HuH-7 (cell line): ENCODE measurements around the gene CNN2.

Experiments used
- DNase-seq: peaks from one replicate; pipeline ENCODE4 v3.0.0; 2011; ENCODE audit warnings: low spot score

The CNN2 gene

DNA sequence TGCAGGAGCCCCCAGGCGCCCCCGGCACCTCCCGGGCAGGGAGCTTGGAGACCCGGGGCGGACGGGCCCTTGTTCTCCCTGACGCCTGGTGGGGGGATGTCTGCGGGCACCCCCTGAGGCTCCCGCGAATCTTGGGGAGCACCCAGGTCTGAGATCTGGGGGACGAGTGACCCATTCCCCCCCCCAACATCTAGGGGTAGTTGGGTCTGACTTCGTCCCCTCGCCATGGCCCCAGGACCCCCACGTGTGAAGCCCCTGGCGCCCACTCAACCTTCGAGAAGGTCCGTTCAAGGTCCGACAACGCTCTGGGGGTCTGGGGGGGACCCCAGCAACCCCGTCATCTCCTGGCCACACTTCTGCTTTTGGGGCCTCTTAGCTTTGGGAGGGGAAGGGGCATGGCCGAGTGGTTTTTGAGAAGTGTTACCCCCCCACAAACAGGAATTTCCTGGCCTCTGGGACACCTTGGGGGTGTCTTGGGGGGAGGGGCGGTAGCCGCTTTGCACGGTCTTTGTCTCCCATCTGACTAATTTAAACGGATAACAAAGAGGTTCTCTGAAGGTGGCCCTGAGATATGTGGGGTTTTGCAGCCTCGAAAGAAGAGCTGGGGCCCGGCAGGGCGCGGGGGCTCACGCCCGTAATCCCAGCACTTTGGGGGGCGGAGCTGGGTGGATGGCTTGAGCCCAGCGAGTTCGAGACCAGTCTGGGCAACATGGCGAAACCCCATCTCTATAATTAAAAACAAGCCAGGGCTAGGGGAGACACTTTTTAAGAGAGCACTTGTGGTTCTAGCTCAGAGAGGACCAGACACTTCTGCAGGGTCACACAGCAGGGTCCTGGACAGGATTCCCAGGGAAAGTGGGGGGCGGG is 608 bp downstream of the CNN2 start:
- no peak for DNase-seq

DNA sequence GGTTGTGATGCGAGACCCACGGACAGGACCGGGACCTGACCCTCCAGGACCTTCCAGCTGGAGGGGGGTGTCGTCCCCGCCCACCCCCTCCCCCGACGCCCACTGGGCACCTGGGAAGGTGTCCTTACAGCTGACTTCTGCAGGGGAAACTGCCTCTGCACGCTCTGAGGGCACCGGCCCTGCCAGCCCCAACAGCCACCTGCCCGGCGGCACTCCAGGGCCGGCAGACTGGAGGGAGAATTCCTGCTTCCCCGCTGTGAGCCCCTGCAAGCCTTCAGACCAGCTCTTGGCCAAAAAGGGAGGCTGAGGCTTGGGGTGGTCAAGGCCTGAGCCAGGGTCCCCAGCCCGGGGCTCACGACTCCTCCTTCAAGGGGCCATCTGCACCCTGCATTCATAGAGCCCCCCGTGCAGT is 1.2 kb downstream of the CNN2 start:
- no peak for DNase-seq

DNA sequence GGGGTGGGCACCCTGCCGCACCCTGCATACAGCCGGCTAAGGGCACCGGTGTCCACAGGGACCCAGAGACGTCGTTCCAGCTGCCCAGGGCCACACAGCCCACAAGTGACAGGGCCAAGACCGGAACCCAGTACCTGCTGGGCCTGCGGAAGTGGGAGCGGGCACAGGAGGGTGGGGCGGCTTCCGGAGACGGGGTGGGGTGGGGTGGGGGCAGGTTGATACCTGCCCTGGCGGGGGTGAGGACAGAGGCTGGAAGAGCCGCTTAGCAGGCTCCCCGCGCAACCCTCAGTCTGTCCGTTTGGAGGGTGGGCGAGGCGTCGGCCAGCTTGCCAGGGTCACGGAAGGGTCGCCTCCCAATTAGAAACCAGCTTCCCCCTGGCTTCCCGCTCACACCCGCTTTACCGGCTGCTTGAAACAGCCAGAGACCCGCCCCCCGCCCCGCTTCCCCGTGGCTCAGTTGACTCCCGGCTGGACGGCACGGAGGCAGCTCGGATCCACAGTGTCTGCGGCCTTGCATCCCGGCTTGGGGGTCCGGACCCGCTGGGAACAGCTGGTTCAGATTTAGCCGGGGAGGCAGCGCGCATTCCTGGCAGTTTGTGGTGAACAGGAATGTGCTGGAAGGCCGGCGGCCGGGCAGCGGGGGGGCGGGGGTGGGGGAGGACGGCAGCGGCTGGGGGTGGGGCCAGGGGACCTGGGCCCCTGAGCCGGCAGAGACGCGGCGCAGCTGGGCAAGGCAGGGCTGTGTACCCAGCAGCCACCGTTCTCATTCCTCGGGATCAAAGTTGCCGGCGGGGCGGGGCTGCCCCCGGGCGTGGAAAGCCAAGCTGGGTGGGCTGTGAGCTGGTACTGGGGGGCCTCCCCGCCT is 1.9 kb downstream of the CNN2 start:
- peak; percentile 79 for DNase-seq

DNA sequence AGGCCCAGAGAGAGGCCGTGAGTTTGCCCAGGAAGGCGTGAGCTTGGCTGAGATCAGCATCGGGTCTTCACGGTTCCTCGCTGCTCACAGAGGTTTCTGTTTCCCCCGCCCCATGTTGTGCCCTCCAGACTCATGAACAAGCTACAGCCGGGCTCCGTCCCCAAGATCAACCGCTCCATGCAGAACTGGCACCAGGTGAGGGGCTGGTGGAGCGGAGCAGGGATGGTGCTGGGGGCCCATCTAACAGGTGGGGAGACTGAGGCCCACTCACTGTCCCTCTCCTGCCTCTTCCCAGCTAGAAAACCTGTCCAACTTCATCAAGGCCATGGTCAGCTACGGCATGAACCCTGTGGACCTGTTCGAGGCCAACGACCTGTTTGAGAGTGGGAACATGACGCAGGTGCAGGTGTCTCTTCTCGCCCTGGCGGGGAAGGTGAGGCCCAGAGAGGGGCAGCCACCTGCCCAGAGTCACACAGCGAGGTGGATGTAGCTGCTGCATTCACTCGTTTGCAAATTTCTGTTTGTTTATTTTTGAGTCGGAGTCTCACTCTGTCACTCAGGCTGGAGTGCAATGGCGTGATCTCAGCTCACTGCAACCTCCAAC is 6.0 kb downstream of the CNN2 start:
- no peak for DNase-seq

DNA sequence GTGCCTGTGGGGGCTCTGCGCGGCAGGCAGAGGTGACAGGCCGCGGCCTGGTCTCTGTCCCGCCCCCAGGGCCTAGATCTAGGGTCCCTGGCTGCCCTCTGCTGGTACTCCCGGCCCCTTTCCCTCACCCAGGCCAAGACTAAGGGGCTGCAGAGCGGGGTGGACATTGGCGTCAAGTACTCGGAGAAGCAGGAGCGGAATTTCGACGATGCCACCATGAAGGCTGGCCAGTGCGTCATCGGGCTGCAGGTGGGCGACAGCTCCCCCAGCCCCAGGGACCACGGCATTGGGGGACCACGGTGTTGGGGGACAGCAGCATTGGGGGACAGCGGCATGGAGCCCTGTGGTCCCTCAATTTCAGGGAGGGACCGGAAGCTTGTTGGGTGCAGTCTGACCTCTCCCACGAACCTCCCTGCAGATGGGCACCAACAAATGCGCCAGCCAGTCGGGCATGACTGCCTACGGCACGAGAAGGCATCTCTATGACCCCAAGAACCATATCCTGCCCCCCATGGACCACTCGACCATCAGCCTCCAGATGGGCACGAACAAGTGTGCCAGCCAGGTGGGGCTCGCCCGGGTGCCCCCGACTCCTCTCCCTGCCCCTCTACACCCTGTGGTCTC is 9.7 kb downstream of the CNN2 start:
- no peak for DNase-seq

DNA sequence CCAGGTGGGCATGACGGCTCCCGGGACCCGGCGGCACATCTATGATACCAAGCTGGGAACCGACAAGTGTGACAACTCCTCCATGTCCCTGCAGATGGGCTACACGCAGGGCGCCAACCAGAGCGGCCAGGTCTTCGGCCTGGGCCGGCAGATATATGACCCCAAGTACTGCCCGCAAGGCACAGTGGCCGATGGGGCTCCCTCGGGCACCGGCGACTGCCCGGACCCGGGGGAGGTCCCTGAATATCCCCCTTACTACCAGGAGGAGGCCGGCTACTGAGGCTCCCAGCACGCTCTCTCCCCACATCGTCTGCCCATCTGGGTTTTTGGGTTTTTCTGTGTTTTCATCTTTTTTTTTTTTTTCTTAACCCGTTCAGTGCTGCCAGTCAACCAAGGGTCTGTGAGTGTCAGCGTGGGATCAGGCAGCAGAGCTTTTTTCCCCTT is 11.2 kb downstream of the CNN2 start:
- DNase-seq: no peak

DNA sequence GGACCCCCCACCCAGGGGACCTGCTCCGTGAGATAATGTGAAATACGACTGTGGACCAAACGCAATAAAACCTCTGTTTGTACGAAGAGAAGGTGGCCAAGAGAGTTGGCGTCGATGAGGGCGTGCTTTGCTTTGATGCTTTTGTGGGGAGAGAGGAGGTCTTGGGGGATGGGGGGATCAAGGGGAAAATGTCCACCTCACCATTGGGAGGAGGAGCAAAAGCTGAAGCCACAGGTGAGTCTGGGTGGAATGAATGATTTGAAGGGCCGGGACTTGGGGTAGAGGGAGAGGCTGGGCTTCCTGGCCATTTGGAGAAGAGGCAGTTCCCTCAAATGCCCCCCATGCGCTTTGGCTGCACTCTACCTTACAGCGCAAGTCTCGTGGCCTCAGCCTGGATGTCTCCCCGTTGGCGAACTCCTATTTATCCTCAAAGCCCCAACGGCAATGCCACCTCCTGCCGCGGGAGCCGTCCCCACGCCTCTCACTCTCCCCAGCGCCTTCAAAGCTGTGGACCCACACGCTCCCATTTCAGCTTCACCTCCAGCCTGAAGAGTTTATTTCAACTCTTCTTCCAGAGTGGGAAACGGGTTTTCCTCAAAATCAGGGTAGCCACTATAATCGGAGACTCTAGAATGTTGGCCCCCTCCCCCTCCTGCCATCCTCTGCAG is 12.7 kb downstream of the CNN2 start:
- no peak for DNase-seq

DNA sequence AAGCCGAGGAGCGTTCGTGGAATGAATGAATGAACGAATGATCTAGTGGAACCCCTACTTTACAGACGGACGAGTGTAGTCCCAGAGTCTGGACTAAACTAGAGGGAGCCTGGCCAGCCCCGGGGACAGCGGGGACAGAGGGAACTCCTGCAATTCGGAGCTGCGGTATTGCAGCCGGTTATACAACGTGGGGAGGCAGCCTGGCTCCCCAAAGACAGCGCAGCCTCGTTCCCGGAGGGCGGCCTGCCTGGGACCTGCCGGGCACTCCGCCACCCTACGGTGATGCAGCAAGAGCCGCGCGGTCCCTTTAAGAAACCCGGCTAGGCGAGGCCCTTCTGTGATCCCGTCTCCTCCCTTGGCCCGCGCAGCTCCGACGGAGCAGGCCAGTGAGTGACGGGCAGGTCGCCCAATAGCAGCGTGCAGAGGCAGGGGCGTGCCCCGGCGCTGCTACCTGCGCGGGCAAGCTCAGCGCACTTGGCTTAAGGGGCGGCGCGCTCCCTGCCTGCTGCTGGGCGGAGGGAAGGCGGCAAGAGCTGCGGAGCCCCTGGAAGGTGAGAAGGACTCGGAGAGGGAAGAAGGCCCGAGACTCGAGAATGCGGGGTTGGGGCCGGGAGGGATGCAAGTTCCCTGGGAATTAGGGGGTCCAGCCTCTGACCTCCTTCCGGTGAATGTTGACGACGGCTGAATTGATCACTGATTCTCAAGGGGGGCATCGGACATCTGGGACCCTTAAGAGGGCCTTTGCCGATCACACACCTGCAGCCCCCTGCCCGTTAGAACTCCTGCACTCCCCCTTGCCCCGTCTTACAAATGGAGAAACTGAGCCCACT is 13.5 kb downstream of the CNN2 start, which contains the start of gene ABCA7:
Gene ABCA7, plus strand, starts transcription at position 462 of the 830 bp plus-strand sequence. CDS start 1,255 bp downstream, outside the sequence.
- DNase-seq: peak; percentile 95

DNA sequence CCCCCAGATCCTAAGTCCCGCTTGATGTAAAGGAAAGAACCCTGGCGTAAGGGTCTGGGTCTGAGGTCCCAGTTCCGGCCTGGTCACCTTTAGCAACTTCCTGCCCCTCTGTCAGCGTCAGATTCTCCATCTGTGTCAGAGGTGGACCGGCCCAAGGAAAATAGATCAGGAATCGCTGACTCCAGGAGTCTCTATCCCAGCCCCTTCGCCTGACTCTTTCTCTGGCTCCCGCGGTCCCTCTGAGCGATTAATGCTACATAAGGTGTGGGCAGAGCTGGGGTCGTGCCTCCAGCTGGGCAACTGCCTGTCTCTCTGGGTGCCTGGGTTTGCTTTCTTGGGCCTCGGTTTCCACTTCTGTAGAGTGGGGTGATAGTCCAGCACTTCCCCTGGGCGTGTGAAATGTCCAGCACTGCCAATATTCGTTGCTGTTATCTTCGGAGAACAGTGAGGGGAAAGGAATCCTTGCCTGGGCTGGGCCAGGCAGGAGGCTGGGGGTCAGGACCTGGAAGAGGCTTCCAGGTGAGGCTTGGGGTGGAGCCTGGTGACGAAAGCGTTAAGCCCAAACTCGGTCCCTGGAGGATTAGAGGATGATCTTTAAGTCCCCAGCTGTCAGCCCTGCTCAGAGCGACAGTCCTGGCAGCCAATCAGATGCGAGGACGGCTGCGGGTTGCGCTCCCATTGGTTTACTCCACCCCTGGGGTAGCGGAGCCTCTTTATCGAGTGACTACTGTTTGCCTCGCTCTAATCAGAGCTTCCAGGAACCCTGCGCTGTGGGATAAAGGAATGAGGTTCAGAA is 14.3 kb downstream of the CNN2 start:
- DNase-seq: peak; percentile 99

DNA sequence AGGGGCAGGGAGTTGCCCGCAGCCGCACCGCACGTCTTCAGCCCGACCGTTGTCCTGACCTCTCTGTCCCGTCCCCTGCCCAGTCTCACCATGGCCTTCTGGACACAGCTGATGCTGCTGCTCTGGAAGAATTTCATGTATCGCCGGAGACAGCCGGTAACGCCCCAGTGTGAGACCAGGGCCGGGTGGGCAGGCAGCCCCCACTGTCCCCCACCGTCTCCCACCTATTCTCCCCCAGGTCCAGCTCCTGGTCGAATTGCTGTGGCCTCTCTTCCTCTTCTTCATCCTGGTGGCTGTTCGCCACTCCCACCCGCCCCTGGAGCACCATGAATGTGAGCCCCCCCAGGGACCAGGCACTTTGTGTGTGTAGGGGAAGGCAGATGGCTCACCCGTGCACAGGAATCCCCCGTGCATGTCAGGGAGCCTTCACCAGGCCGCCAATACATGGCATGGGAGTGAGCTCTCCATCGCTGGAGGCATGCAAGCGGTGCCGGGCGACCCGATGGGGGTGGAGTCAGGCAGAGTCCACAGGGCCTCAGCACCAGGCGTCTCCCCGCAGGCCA is 14.9 kb downstream of the CNN2 start:
- DNase-seq: no peak

DNA sequence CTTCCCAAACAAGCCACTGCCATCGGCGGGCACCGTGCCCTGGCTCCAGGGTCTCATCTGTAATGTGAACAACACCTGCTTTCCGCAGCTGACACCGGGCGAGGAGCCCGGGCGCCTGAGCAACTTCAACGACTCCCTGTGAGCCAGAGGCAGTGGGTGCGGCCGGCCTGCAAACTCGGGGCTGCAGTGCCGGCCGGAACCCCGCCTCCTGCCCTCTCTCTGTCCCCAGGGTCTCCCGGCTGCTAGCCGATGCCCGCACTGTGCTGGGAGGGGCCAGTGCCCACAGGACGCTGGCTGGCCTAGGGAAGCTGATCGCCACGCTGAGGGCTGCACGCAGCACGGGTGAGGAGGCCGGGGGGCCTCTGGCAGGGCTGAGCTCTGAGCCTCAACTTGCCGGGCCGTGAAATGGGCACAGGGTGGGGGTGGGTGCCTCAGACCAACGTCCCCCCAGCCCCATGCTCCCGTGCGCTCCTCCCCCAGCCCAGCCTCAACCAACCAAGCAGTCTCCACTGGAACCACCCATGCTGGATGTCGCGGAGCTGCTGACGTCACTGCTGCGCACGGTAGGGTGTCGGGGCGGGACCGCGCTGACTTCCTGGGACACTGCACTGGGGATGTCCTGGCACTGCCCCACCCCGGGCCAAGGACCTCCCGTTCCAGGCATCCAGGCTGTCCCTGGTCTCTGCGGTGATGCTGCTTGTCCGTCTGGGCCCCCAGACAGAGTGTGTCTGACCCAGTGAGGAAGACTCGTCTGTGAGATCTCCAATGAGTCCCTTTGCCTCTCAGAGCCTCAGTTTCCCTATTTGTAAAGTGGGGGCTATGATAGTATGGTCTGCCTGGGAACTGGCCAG is 15.7 kb downstream of the CNN2 start:
- DNase-seq: no peak

DNA sequence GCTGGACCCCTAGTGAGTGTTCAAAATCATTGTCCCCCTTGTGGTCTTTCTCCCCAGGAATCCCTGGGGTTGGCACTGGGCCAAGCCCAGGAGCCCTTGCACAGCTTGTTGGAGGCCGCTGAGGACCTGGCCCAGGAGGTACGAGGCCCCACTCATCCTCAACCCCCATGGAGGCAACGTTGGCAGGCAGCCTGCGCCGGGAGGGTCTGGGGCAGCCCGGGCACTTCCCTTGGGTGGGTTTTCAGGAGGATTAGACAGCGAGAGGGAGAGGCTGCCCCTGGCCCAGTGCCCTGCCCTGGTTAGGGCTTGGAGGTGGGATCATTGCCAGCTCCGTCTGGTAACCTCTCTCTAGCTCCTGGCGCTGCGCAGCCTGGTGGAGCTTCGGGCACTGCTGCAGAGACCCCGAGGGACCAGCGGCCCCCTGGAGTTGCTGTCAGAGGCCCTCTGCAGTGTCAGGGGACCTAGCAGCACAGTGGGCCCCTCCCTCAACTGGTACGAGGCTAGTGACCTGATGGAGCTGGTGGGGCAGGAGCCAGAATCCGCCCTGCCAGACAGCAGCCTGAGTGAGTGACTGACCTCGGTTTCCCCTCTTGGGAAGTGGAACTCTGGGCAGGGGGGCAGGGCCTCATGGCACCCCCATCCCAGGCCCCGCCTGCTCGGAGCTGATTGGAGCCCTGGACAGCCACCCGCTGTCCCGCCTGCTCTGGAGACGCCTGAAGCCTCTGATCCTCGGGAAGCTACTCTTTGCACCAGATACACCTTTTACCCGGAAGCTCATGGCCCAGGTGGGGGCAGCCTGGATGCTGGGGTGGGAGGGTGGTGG is 16.5 kb downstream of the CNN2 start:
- no peak for DNase-seq

DNA sequence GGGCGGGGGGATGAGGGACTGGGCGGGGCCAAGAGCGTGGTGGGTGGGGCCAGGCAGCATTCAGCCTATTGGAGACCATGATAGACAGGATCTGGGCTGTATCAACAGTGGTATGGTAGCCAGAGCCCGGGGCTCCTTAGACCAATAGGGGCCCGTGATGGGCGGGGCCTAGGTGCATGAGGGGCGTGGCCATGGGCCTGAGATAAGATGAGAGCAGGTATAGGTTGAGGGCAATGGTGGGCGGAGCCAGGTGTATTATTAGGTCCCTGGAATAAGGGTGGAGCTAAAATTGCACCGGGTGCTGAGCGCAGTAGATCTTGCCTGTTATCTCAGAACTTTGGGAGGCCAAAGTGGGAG is 18.8 kb downstream of the CNN2 start:
- no peak for DNase-seq

DNA sequence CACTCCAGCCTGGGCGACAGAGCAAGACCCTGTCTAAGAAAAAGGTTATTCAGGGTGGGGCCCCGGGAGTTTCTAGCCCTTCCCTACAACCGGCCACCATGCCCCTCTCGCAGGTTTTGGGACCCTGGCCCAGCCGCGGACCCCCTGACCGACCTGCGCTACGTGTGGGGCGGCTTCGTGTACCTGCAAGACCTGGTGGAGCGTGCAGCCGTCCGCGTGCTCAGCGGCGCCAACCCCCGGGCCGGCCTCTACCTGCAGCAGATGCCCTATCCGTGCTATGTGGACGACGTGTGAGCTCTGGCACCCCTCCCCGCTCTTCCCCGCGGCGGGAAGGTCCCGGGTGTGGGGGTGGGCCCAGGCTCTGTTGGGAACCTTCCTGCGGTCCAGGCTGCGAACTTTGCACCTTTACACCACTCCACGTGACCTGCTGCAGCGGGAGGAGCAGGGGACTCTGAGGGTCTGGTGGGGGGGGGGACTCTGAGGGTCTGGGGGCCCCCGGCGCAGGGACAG is 19.8 kb downstream of the CNN2 start:
- DNase-seq: no peak

DNA sequence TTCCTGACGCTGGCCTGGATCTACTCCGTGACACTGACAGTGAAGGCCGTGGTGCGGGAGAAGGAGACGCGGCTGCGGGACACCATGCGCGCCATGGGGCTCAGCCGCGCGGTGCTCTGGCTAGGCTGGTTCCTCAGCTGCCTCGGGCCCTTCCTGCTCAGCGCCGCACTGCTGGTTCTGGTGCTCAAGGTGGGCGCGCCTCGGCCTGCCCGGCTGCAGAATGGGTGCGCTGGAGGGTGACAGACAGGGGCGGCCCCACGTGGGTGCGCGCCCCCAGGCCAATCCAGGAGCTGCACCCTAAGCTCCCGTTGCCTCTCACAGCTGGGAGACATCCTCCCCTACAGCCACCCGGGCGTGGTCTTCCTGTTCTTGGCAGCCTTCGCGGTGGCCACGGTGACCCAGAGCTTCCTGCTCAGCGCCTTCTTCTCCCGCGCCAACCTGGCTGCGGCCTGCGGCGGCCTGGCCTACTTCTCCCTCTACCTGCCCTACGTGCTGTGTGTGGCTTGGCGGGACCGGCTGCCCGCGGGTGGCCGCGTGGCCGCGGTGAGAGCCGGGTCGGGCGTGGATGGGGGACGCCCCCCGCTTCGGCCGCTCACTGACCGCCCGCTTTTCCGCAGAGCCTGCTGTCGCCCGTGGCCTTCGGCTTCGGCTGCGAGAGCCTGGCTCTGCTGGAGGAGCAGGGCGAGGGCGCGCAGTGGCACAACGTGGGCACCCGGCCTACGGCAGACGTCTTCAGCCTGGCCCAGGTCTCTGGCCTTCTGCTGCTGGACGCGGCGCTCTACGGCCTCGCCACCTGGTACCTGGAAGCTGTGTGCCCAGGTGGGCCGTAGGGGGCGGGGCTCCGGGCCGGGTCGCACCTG is 20.7 kb downstream of the CNN2 start:
- DNase-seq: no peak

DNA sequence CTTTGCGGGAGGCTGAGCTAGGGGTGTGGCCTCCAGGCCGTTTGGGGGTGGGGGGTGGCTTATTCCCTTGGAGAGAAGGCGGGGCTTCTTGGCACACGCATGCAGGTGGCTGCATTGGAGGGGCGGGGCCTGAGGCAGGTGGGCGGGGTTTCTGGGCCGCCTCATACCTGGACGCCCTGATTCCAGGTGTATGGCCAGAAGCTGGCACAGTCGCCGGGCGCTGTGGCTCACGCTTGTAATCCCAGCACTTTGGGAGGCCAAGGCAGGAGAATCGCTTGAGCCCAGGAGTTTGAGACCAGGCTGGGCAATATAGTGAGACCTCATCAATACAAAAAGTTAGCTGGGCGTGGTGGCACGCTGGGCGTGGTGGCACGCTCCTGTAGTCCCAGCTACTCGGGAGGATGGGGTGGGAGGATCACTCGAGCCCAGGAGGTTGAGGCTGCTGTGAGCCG is 21.3 kb downstream of the CNN2 start:
- DNase-seq: no peak
